T-cell (primary cell): ENCODE measurements around the gene NPDC1. TPM values are rescaled to one million over a fixed set of nuclear protein-coding genes. Genes with fewer than 3 reads are reported as not detected.
A peak's percentile ranks its signal among the peaks of the same experiment; 100 is the strongest.

ENCODE experiments used
- ATAC-seq, 4 experiments: fragments of 200-7000 bp in 3 of 4; fragments of 150-1000 bp in 1 of 4; cut with Tn5 transposase; replicated peaks in 1 of 4; 1 replicate in 3 of 4; 2 replicates in 1 of 4; pipeline ENCODE4 v1.10.0; 2021; ENCODE audit warnings: moderate library complexity in 3 of 4, mild to moderate bottlenecking in 2 of 4, moderate number of reproducible peaks in 1 of 4
- CTCF ChIA-PET, 2 donors: fragments of 300-600 bp; sonication (Branson Sonifier 250); formaldehyde crosslinking; loops; one replicate each; lab custom pipeline; 2022; ENCODE audit warnings: antibody characterized with exemption in 2 of 2; lab: Charles Lee
- POLR2A ChIA-PET, 2 donors: fragments of 300-600 bp; sonication (Branson Sonifier 250); formaldehyde crosslinking; loops; one replicate each; lab custom pipeline; 2022; ENCODE audit warnings: antibody characterized with exemption in 2 of 2; lab: Charles Lee
- DNase-seq, 35 experiments: peaks; one replicate each; pipeline versions ENCODE4 v3.0.0 to v3.0.0-alpha.2; 2013 to 2023
- H3K27ac ChIP-seq: one replicate; pipeline ENCODE4 v1.5.1; 2013; ENCODE audit warnings: low read length
- H3K27me3 ChIP-seq, 2 experiments: replicated peaks in 1 of 2; 1 replicate in 1 of 2; 2 replicates in 1 of 2; pipeline versions ENCODE4 v1.6.1 to v1.7.0; 2013; ENCODE audit warnings: low read length in 1 of 2, mixed read lengths in 1 of 2; ENCODE audit not compliant: control insufficient read depth in 2 of 2, insufficient read depth in 2 of 2; ENCODE audit errors: extremely low read depth in 1 of 2
- H3K36me3 ChIP-seq, 2 donors: 1 replicate in 1 of 2; 2 replicates in 1 of 2; pipeline versions ENCODE4 v1.6.1 to v1.7.0; 2013; ENCODE audit warnings: low read length in 1 of 2; ENCODE audit not compliant: control insufficient read depth in 2 of 2, insufficient read depth in 1 of 2; ENCODE audit errors: extremely low read depth in 1 of 2
- H3K4me1 ChIP-seq, 2 experiments: 1 replicate in 1 of 2; 2 replicates in 1 of 2; pipeline versions ENCODE4 v1.6.1 to v1.7.0; 2013; ENCODE audit warnings: low read length in 2 of 2, mixed read lengths in 1 of 2; ENCODE audit not compliant: insufficient read depth in 2 of 2, control insufficient read depth in 1 of 2; ENCODE audit errors: extremely low read depth in 1 of 2
- H3K4me3 ChIP-seq, 2 donors: 1 replicate in 1 of 2; 2 replicates in 1 of 2; pipeline versions ENCODE4 v1.5.1 to v1.7.0; 2013; ENCODE audit warnings: mild to moderate bottlenecking in 2 of 2, low read length in 1 of 2, moderate library complexity in 1 of 2; ENCODE audit not compliant: control insufficient read depth in 1 of 2; ENCODE audit errors: extremely low read depth in 1 of 2
- H3K9me3 ChIP-seq: 2 replicates; pipeline ENCODE4 v1.7.0; 2013
- H3K27ac Mint-ChIP-seq, 2 donors: one replicate each; pipeline ENCODE4 v1.8.0; 2020 to 2021; ENCODE audit warnings: mild to moderate bottlenecking in 2 of 2, mixed read lengths in 2 of 2
- H3K27me3 Mint-ChIP-seq, 2 donors: one replicate each; pipeline ENCODE4 v1.8.0; 2021 to 2022; ENCODE audit warnings: mixed read lengths in 2 of 2
- H3K36me3 Mint-ChIP-seq: one replicate; pipeline ENCODE4 v1.8.0; 2021; ENCODE audit warnings: mixed read lengths
- H3K4me1 Mint-ChIP-seq, 3 donors: one replicate each; pipeline ENCODE4 v1.8.0; 2020 to 2022; ENCODE audit warnings: mixed read lengths in 3 of 3, mild to moderate bottlenecking in 1 of 3
- H3K4me3 Mint-ChIP-seq, 3 donors: one replicate each; pipeline ENCODE4 v1.8.0; 2020 to 2022; ENCODE audit warnings: mild to moderate bottlenecking in 3 of 3, mixed read lengths in 3 of 3, moderate library complexity in 3 of 3
- H3K9me3 Mint-ChIP-seq, 3 donors: one replicate each; pipeline ENCODE4 v1.8.0; 2020 to 2022; ENCODE audit warnings: mixed read lengths in 3 of 3
- WGBS: methylation state at CpG from one replicate; pipeline ENCODE4 v1.1.5; 2013; ENCODE audit warnings: missing lambda C conversion rate; ENCODE audit not compliant: insufficient coverage; 5-methylcytosine and 5-hydroxymethylcytosine counted together
- total RNA-seq, 35 experiments: library from RNA in 6 of 35; stranded (reverse) in 6 of 35; fragments of 120-200 nt in 1 of 35; gene quantifications; one replicate each; pipeline versions ENCODE4 v1.2.1 to v1.2.4 and lab custom pipeline; 2013 to 2026

Gene NPDC1
- total RNA-seq, 5 donors from 2014 or later (not counting 1 experiment from before 2014, with no cell fraction given): 32.4 to 76.7 (median 57.0) TPM

DNA sequence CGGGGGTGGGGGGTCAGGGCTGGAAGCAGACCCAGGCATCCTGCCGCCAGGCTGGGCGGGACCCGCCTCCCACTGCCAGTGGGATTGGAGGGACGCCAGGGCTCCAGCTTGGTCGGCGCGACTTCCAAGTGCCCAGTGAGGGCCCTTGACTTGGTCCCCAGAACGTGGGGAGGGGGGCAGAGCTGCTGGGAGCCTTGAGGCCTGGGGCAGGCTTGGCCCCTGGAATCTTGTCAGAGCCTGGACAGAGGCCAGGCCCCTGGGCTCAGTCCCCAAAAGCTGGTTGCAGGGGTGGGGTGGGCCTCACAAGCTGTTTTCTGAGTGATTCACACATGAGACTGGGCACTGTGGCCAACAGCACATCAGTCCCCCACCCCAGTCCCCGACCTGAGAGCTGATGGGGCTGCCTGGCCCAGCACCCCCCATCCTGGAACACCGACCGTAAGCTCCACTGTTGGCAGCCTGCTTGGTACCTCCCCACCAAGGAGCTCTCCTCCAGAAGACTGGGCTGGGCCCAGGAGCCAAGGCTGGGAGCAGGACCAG, 50.1 kb downstream of the NPDC1 start:
- peak overlapping the region; percentile 40 to 57 for H3K4me3 ChIP-seq
- peak overlapping the region; percentile 80 for H3K27ac ChIP-seq
- H3K27me3 Mint-ChIP-seq: peaks cover 0 to 4% of the 10 kb centered on the region in 2 donors
- no peaks in the 10 kb centered on the region for H3K9me3 ChIP-seq
- peaks cover 22 to 91% of the 10 kb centered on the region in 2 experiments for H3K4me1 ChIP-seq
- peak overlapping the region; percentile 67 to 70 (median 67) for H3K4me3 Mint-ChIP-seq
- no peaks in the 10 kb centered on the region for H3K9me3 Mint-ChIP-seq
- H3K27ac Mint-ChIP-seq: peak overlapping the region; percentile 78 to 83
- peaks cover 3% of the 10 kb centered on the region for H3K36me3 Mint-ChIP-seq
- ChIA-PET POLR2A (interaction anchor here in 1 of 2 donors (0.5 kb wide), 1 partner anchor 117 kb away, joined by 3 read pairs; no protein-coding TSS in a partner anchor), CTCF (interaction anchor here in 1 of 2 donors (0.5 to 1.6 kb wide), 4 partner anchors 18 to 154 kb away, joined by 3 to 6 read pairs (median 4); partner anchors contain the start of gene AJM1)
- peaks cover 31 to 58% (median 54%) of the 10 kb centered on the region in 3 donors for H3K4me1 Mint-ChIP-seq
- H3K36me3 ChIP-seq: peaks cover 4 to 13% of the 10 kb centered on the region in 2 donors
- H3K27me3 ChIP-seq: peaks cover 0 to 28% of the 10 kb centered on the region in 2 experiments
- ATAC-seq (no peak), DNase-seq (no peak)
- WGBS: 59% methylated on average over 10 of the region's 12 CpGs

DNA sequence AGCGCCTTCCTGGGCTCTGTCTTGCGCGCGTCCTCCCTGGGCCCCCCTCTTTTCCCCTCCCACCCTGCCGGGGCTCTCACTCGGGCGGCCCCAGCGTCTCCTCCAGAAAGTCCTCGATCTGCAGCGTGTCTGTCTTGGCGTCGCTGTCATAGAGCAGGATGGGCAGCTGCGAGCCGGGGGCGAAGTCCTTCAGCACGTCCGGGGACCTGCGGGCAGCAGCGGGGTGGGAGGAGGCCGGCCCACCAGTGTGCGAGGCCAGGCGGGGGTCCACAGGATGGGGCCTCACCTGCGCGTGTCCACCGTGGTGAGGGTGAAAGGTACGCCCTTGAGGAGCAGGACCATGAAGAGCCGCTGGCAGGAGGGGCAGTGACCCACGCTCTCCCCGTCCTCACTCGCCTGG, 50.6 kb downstream of the NPDC1 start:
- H3K4me1 ChIP-seq: peaks cover 22 to 86% of the 10 kb centered on the region in 2 experiments
- 77% methylated on average over 15 of the region's 30 CpGs for WGBS
- Mint-ChIP-seq H3K27me3 (peaks cover 0 to 4% of the 10 kb centered on the region in 2 donors), H3K4me1 (peaks cover 31 to 58% (median 51%) of the 10 kb centered on the region in 3 donors), H3K36me3 (peaks cover 3% of the 10 kb centered on the region), H3K9me3 (no peaks in the 10 kb centered on the region), H3K4me3 (no peak overlapping the region), H3K27ac (no peak overlapping the region)
- CTCF ChIA-PET: interaction anchor here in 1 of 2 donors (1.0 kb wide), 1 partner anchor 100 kb away, joined by 3 read pairs; no protein-coding TSS in a partner anchor
- peaks cover 0 to 28% of the 10 kb centered on the region in 2 experiments for H3K27me3 ChIP-seq
- no peak overlapping the region for H3K27ac ChIP-seq
- no peak overlapping the region for H3K4me3 ChIP-seq
- H3K9me3 ChIP-seq: no peaks in the 10 kb centered on the region
- peaks cover 4 to 13% of the 10 kb centered on the region in 2 donors for H3K36me3 ChIP-seq
- no peak for ATAC-seq
- peak in 1 of 35 experiments; percentile 14 for DNase-seq
- POLR2A ChIA-PET: no interaction called here

DNA sequence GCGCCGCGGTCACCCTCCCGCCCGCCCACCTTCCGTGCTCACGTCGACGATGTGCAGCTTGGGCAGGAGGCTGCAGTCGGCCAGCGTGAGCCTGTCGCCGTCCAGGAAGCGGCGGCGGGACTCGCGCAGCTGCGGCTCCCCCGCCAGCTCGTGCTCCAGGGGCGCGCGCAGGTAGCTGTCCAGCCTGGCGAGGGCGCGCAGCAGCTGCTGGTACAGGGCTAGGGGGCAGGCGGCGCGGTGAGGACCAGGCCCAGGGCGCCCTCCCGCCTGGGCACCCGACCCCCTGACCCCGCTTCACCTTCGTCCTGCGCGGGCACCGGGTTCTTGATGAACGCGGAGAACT, 51.1 kb downstream of the NPDC1 start:
- H3K27me3 Mint-ChIP-seq: peaks cover 0 to 4% of the 10 kb centered on the region in 2 donors
- H3K4me1 Mint-ChIP-seq: peaks cover 31 to 53% (median 46%) of the 10 kb centered on the region in 3 donors
- no peak for ATAC-seq
- peaks cover 3% of the 10 kb centered on the region for H3K36me3 Mint-ChIP-seq
- no peak overlapping the region for H3K4me3 Mint-ChIP-seq
- no peak overlapping the region for H3K27ac Mint-ChIP-seq
- 86% methylated on average over 33 of the region's 40 CpGs for WGBS
- Histone ChIP-seq H3K9me3 (no peaks in the 10 kb centered on the region), H3K27ac (no peak overlapping the region), H3K4me3 (no peak overlapping the region), H3K36me3 (peaks cover 4 to 13% of the 10 kb centered on the region in 2 donors), H3K4me1 (peaks cover 22 to 81% of the 10 kb centered on the region in 2 experiments), H3K27me3 (peaks cover 0 to 28% of the 10 kb centered on the region in 2 experiments)
- ChIA-PET CTCF (no interaction called here), POLR2A (no interaction called here)
- no peaks in the 10 kb centered on the region for H3K9me3 Mint-ChIP-seq
- peak in 1 of 35 experiments; percentile 15 for DNase-seq

DNA sequence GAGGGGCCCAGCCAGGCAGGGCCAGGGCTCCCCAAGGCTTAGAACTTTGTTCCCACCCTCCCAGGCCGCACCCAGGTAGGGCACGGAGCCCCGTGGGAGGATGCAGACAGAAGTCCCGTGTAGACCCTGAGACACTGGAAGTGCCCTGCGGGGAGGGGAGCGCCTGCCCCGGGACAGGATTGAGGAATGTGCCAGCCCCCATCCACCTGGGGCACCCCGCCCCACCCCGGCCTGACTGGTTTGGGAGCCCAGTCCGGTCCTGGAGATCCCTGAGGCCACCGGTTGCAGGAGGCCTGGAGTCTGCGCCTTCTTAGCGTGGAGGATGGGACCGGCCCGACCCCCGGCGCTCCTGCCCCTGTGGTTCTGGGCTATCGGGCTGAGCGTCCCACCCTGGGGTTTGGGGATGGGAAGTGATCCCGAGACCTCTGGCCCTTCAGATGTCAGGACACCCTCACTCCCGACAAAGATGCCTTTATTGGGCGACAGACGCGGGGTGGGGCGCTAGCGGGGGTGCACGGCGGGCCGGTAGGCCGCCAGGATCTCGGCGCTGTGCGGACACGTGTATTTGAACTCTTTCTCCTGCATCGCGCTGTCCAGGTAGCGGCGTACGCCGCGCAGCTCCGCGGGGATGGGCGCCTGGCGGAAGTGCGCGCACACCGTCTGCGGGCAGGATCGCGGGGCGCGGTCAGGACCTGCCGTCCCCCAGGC, 51.6 kb downstream of the NPDC1 start:
- Histone ChIP-seq H3K27ac (peak overlapping the region; percentile 86), H3K36me3 (peaks cover 4 to 13% of the 10 kb centered on the region in 2 donors), H3K4me1 (peaks cover 22 to 76% of the 10 kb centered on the region in 2 experiments), H3K4me3 (no peak overlapping the region), H3K27me3 (peaks cover 0 to 28% of the 10 kb centered on the region in 2 experiments), H3K9me3 (no peaks in the 10 kb centered on the region)
- H3K27me3 Mint-ChIP-seq: peaks cover 0 to 4% of the 10 kb centered on the region in 2 donors
- peak overlapping the region in 1 of 2 donors; percentile 80 for H3K27ac Mint-ChIP-seq
- ATAC-seq (no peak), DNase-seq (no peak)
- WGBS: 92% methylated on average over 46 of the region's 54 CpGs
- CTCF ChIA-PET: interaction anchor here in 1 of 2 donors (3.1 kb wide), 1 partner anchor 35 kb away, joined by 9 read pairs; no protein-coding TSS in a partner anchor
- no peaks in the 10 kb centered on the region for H3K9me3 Mint-ChIP-seq
- H3K4me3 Mint-ChIP-seq: peak overlapping the region in 2 of 3 donors; percentile 79 to 84
- peaks cover 3% of the 10 kb centered on the region for H3K36me3 Mint-ChIP-seq
- POLR2A ChIA-PET: interaction anchor here in 1 of 2 donors (0.6 kb wide), 1 partner anchor 36 kb away, joined by 3 read pairs; no protein-coding TSS in a partner anchor
- peaks cover 31 to 53% (median 46%) of the 10 kb centered on the region in 3 donors for H3K4me1 Mint-ChIP-seq

DNA sequence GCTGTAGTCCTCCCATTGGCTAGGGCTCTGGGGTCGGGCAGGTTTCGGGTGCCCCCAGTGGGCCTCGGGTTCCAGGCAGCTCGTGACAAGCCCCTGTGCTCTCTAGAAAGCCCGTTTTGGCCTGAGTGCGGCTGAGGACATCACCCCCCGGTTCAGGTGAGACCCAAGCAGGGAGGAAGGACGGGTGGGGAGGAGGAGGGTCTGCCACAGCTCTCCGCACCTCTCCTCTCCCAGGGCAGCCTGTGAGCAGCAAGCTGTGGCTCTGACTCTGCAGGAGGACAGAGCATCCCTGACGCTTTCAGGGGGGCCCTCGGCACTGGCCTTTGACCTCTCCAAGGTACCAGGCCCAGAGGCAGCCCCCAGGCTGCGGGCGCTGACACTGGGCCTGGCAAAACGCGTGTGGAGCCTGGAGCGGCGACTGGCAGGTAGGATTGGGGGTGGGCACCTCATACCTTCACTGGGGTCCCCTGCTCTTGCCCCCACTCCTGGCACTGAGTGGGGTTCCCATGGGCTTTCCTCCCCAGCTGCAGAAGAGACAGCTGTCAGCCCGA, 53.1 kb downstream of the NPDC1 start:
- Histone ChIP-seq H3K27ac (peak overlapping the region; percentile 86), H3K4me3 (peak overlapping the region; percentile 84 to 89), H3K27me3 (peaks cover 0 to 23% of the 10 kb centered on the region in 2 experiments), H3K4me1 (peaks cover 22 to 62% of the 10 kb centered on the region in 2 experiments), H3K9me3 (no peaks in the 10 kb centered on the region), H3K36me3 (peaks cover 4 to 13% of the 10 kb centered on the region in 2 donors)
- CTCF ChIA-PET: interaction anchor here in 1 of 2 donors (1.6 to 3.1 kb wide), 2 partner anchors 15 to 36 kb away, joined by 7 to 9 read pairs; no protein-coding TSS in a partner anchor
- peak overlapping the region; percentile 79 to 85 (median 84) for H3K4me3 Mint-ChIP-seq
- peak overlapping the region; percentile 84 to 86 for H3K27ac Mint-ChIP-seq
- POLR2A ChIA-PET: no interaction called here
- H3K36me3 Mint-ChIP-seq: peaks cover 3% of the 10 kb centered on the region
- ATAC-seq (no peak), DNase-seq (no peak)
- WGBS: 42% methylated on average over 13 of the region's 18 CpGs
- H3K4me1 Mint-ChIP-seq: peaks cover 25 to 42% (median 34%) of the 10 kb centered on the region in 3 donors
- H3K9me3 Mint-ChIP-seq: no peaks in the 10 kb centered on the region
- H3K27me3 Mint-ChIP-seq: peaks cover 0 to under 1% of the 10 kb centered on the region in 2 donors
